Thyroid gland (tissue), 4 donors: ENCODE results near the gene WDR3.

Experiments used
- POLR2A ChIP-seq, 2 donors: fragments of 450-650 bp; IDR thresholded peaks; one replicate each; pipeline ENCODE4 v1.6.1; 2017; ENCODE audit warnings: antibody characterized with exemption in 2 of 2, mild to moderate bottlenecking in 2 of 2, moderate library complexity in 1 of 2
- TF ChIP-seq, protein P1 (sequence below), 6 experiments: fragments of 200-600 bp in 3 of 6; fragments of 450-650 bp in 3 of 6; sonication (generic) in 3 of 6; IDR thresholded peaks; one replicate each; pipeline ENCODE4 v1.5.1; 2016 to 2019; ENCODE audit warnings: antibody characterized with exemption in 6 of 6, mild to moderate bottlenecking in 2 of 6, inconsistent platforms in 1 of 6, moderate library complexity in 1 of 6

DNA sequence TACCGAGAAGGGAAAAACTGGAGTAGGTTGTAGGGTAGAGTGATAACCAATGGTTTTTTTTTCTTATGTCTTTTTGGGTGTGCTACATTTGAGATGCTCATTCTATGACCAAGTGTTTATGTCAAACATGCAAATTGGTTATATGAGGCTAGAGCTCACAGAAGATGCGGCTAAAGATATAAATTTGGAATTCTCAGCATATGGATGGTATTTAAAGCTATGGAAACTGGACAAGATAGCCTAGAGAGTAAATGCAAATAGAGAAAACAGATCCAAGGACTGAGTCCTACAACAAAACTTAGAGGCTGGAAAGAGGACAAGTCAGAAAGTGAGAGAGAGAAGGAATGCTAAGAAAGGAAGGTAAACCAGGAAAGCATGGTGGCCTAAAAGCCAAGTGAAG, 7.5 kb upstream of the WDR3 start:
- TF ChIP-seq, protein P1, sequence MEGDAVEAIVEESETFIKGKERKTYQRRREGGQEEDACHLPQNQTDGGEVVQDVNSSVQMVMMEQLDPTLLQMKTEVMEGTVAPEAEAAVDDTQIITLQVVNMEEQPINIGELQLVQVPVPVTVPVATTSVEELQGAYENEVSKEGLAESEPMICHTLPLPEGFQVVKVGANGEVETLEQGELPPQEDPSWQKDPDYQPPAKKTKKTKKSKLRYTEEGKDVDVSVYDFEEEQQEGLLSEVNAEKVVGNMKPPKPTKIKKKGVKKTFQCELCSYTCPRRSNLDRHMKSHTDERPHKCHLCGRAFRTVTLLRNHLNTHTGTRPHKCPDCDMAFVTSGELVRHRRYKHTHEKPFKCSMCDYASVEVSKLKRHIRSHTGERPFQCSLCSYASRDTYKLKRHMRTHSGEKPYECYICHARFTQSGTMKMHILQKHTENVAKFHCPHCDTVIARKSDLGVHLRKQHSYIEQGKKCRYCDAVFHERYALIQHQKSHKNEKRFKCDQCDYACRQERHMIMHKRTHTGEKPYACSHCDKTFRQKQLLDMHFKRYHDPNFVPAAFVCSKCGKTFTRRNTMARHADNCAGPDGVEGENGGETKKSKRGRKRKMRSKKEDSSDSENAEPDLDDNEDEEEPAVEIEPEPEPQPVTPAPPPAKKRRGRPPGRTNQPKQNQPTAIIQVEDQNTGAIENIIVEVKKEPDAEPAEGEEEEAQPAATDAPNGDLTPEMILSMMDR (IDR thresholded peaks at IDR 0.05): no peak
- no peak for TF ChIP-seq POLR2A (IDR thresholded peaks at IDR 0.05)
